GM18951 (cell line): ENCODE measurements around the gene ITIH1.

ENCODE experiments used
- POLR2A ChIP-seq: IDR thresholded peaks from 4 replicates; pipeline ENCODE4 v1.6.1; 2011; ENCODE audit warnings: mild to moderate bottlenecking; ENCODE audit not compliant: insufficient read length, insufficient read depth; ENCODE audit errors: extremely low read depth
- in situ Hi-C: fragments of 300-500 bp; cut with MboI; formaldehyde crosslinking; loops from one replicate; pipeline ENCODE4 v1.12.0; 2022; ENCODE audit warnings: low sequenced_read_pairs, mixed read lengths, inconsistent platforms; ENCODE audit not compliant: unreplicated experiment

Gene ITIH1, protein sequence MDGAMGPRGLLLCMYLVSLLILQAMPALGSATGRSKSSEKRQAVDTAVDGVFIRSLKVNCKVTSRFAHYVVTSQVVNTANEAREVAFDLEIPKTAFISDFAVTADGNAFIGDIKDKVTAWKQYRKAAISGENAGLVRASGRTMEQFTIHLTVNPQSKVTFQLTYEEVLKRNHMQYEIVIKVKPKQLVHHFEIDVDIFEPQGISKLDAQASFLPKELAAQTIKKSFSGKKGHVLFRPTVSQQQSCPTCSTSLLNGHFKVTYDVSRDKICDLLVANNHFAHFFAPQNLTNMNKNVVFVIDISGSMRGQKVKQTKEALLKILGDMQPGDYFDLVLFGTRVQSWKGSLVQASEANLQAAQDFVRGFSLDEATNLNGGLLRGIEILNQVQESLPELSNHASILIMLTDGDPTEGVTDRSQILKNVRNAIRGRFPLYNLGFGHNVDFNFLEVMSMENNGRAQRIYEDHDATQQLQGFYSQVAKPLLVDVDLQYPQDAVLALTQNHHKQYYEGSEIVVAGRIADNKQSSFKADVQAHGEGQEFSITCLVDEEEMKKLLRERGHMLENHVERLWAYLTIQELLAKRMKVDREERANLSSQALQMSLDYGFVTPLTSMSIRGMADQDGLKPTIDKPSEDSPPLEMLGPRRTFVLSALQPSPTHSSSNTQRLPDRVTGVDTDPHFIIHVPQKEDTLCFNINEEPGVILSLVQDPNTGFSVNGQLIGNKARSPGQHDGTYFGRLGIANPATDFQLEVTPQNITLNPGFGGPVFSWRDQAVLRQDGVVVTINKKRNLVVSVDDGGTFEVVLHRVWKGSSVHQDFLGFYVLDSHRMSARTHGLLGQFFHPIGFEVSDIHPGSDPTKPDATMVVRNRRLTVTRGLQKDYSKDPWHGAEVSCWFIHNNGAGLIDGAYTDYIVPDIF

DNA sequence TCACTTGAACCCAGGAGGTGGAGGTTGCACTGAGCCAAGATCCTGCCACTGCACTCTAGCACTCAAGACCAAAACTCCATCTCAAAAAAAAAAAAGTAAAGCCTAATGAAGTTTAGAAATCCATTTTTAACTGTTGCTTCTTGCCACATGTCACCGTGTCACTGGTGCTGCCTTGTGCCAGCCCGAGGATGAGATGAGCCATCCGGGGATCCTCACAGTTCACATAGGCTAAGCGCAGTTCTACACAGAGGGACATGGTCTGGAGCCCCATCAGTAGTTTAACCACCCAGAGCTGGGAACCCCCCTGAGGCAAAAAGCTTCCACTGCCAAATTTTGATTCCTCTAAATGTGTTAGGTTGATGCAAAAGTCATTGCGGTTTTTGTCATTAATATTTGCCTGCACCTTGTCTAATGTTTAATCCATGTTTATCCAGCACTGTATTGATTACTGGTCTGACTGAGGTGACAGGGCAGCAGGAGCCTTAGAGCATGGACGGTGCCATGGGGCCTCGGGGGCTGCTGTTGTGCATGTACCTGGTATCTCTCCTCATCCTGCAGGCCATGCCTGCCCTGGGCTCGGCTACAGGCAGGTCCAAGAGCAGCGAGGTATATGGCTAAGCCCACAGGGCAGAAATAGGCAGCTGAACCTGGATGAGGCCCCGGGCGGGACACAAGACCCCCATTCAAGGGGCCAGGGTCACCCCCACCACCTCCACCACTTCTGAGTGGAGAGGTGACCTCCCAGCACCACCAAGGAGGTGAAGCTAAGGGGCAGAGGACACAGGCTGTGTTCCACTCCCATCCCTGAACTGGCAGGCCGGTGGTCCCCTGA lies at the start of gene ITIH1:
Gene ITIH1 (plus strand): TSS at position 473 of the 832 bp plus-strand sequence. CDS start 17 bp downstream, at position 490.
- in situ Hi-C loops, result no loop called here
- TF ChIP-seq POLR2A, result no peak

GRCh38 chr3:52728753-52729152 lies 48.6 kb upstream of the ITIH1 start:
- in situ Hi-C loops, result loop anchor here (25.0 kb wide), 1 partner anchor 334 kb away; no protein-coding TSS in a partner anchor

- TF ChIP-seq POLR2A, result no peak
- in situ Hi-C loops, result loop anchor here (25.0 kb wide), 1 partner anchor 332 kb away; no protein-coding TSS in a partner anchor
These were observed 46.7 kb upstream of the ITIH1 start for GRCh38 chr3:52730681-52731080.

DNA sequence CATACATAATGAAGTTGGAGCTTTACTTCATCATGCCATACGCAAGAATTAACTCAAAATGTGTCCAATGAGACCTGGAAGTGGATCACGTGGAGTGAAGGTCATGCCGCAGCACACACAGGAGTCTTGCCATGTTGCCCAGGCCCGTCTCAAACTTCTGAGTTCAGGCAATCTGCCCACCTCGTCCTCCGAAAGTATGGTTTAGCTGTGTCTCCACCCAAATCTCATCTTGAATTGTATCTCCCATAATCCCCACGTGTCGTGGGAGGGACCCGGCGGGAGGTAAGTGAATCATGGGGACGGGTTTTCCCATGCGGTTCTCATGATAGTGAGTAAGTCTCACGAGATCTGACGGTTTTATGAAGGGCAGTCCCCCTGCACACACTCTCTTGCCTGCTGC lies 45.8 kb upstream of the ITIH1 start:
- in situ Hi-C loops, result loop anchor here (25.0 kb wide), 1 partner anchor 331 kb away; no protein-coding TSS in a partner anchor
- TF ChIP-seq POLR2A, result no peak

DNA sequence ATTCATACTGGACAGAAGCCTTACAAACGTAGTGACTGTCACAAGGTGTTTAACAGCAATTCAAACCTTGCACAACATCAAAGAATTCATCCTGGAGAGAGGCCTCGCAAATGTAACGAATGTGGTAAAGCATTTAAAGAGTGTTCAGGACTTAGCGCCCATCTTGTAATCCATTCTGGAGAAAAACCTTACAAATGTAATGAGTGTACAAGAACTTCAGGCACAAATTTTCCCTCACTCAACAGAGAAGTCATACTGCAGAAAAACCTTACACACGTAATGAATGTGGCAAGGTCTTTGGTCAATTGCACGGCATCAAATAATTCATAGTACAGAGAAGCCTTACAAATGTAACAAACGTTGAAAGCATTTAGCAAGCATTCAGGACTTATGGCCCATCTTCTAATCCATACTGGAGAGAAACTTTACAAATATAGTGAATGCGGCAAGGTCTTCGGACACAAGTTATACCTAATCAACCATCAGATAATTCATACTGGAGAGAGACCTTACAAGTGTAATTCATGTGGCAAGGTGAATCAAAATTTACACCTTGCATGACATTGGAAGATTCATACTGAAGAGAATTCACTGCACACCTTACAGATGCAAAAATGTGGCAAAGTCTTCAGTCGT lies 44.0 kb upstream of the ITIH1 start:
- in situ Hi-C loops, result loop anchor here (25.0 kb wide), 1 partner anchor 329 kb away; no protein-coding TSS in a partner anchor
- no peak for TF ChIP-seq POLR2A

- TF ChIP-seq POLR2A, result no peak
- in situ Hi-C loops, result loop anchor here (25.0 kb wide), 1 partner anchor 323 kb away; no protein-coding TSS in a partner anchor
These were observed 37.7 kb upstream of the ITIH1 start for GRCh38 chr3:52739730-52740129.

DNA sequence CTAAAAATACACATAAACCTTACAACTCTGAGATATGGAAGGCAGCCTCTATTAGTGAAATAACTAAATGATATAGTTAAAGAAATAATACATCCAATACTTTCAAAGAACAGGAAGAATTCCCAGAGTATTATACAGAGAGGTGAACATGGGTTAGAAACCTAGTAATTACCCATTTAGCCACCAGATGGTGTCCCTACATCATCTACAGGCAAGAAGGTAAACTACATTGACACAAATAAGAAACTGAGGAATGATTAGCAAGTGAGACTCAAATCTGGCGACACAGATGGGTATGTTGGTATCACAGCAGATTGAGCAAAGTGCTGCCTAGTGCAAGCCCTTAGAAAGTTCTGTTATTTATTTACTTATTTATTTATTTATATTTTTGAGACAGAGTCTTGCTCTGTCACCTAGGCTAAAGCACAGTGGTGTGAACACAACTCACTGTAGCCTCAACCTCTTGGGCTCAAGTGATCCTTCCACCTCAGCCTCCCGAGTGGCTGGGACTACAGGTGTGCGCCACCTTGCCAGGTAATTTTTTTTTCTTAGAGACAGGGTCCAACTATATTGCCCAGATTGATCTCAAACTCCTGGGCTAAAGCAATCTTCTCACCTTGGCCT lies 34.9 kb upstream of the ITIH1 start:
- TF ChIP-seq POLR2A, result no peak
- in situ Hi-C loops, result loop anchor here (25.0 kb wide), 1 partner anchor 320 kb away; no protein-coding TSS in a partner anchor

DNA sequence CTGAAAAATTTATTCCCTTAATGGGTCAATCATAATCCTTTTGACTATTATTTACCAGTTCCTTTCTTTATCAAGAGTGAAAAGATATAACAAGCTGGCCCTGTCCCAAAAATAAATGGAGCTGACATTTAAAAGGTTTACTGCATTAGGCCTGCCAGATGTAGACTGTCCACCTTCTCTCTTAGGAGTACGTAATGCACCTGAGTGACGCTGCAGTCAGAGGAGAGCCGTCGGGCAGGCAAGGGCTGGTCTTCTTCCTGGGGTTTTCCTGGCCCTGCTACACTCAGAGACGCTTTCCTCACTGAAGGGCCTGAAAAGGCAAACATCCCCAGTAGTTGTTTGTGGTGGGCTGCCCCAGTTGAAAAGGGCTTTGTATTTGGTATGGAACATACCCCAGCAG lies 34.2 kb upstream of the ITIH1 start:
- TF ChIP-seq POLR2A, result no peak
- in situ Hi-C loops, result loop anchor here (25.0 kb wide), 1 partner anchor 319 kb away; no protein-coding TSS in a partner anchor

DNA sequence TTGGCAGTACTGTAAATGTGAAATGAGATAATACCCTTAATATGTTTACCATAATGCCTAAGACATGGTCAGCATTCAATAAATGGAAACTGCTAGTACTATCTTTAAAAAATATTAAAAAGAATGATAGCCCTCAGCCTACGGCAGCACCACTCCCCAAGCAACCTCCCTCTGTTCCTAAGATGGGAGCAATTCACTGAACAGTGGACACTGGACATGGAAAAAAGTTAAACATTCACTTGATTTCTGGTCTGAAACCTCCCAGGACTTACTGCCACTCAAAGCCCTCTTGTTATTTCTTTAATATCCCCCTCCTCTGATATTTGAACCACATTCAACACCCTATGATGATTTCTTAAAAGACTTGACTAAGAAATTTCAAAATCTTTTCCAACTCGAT lies 33.7 kb upstream of the ITIH1 start:
- TF ChIP-seq POLR2A, result no peak
- in situ Hi-C loops, result loop anchor here (25.0 kb wide), 1 partner anchor 319 kb away; no protein-coding TSS in a partner anchor

DNA sequence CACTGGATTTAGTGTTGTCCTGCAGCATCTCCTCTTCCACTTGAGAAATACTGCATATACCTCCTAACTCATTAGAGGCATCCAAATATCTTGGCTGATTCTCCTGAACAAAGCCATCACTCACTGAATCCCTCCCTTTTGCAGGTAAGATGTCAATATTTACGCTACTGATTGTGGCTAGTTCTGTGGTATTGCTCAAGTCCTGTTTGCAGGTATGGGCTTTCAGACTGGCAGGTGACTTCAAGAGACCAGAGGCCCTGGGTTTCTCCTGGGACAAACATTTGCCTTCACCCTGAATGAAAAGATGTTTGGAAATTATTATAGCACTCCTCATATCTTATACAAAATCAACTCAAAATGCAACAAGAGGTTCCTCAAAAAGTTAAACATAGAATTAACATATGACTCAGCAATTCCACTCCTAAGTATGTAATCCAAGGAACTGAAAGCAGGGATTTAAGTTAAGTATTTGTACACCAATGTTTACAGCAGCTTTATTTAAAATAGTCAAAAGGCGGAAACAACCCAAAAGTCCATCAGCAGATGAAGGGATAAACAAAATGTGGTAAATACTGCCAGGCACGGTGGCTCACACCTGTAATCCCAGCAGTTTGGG lies 25.2 kb upstream of the ITIH1 start:
- in situ Hi-C loops, result no loop called here
- TF ChIP-seq POLR2A, result no peak

- TF ChIP-seq POLR2A, result no peak
- in situ Hi-C loops, result no loop called here
These were observed 23.0 kb upstream of the ITIH1 start for GRCh38 chr3:52754373-52754772.
